ENCODE measurements around the gene TPRG1L. TPM values are rescaled to one million over a fixed set of nuclear protein-coding genes. Genes with fewer than 3 reads are reported as not detected.

The TPRG1L gene
- total and polyA plus RNA-seq, 3 donors from 2014 or later, result 30.6 to 40.9 (median 33.3) TPM

GRCh38 chr1:3668148-3668547 lies 43.3 kb downstream of the TPRG1L start:
- TF ChIP-seq CTCF (IDR thresholded peaks at IDR 0.05) (no peak), POLR2A (IDR thresholded peaks at IDR 0.05) (no peak)
- Histone ChIP-seq H3K27ac (no peak overlapping the region), H3K4me1 (no peaks in the 10 kb centered on the region), H3K9me3 (no peaks in the 10 kb centered on the region), H3K36me3 (ENCODE audit: low read depth, missing control alignments) (no peaks in the 10 kb centered on the region), H3K4me3 (no peak overlapping the region), H3K27me3 (no peaks in the 10 kb centered on the region)
- intact Hi-C loops (cut with DNase I; ENCODE audit: low total_unique reads), result no loop called here
- no peak for DNase-seq
- 78 to 84% methylated on average over 6 to 8 of the region's 8 CpGs for WGBS, 2 donors

- no peak overlapping the region for H3K4me3 ChIP-seq
- no peaks in the 10 kb centered on the region for H3K27me3 ChIP-seq
These were observed 43.9 kb downstream of the TPRG1L start for GRCh38 chr1:3668585-3669300.

GRCh38 chr1:3669421-3669821 lies 44.6 kb downstream of the TPRG1L start:
- H3K27ac ChIP-seq, result no peak overlapping the region
- TF ChIP-seq POLR2A (IDR thresholded peaks at IDR 0.05), result no peak
- no peak for TF ChIP-seq CTCF (IDR thresholded peaks at IDR 0.05)
- no peak for DNase-seq
- H3K36me3 ChIP-seq (ENCODE audit: low read depth, missing control alignments), result no peaks in the 10 kb centered on the region
- no peaks in the 10 kb centered on the region for H3K9me3 ChIP-seq
- intact Hi-C loops (cut with DNase I; ENCODE audit: low total_unique reads), result no loop called here
- H3K4me3 ChIP-seq, result no peak overlapping the region
- 75 to 92% methylated on average over 2 to 14 of the region's 14 CpGs for WGBS, 2 donors
- no peaks in the 10 kb centered on the region for H3K4me1 ChIP-seq
- no peaks in the 10 kb centered on the region for H3K27me3 ChIP-seq

More at GRCh38 chr1:3668585-3669300, 43.9 kb downstream of the TPRG1L start:
- intact Hi-C loops (cut with DNase I; ENCODE audit: low total_unique reads), result no loop called here
- H3K36me3 ChIP-seq (ENCODE audit: low read depth, missing control alignments), result no peaks in the 10 kb centered on the region
- WGBS, 2 donors, result 48 to 63% methylated on average over 8 to 29 of the region's 30 CpGs
- H3K27ac ChIP-seq, result no peak overlapping the region
- no peaks in the 10 kb centered on the region for H3K4me1 ChIP-seq
- TF ChIP-seq CTCF (IDR thresholded peaks at IDR 0.05) (no peak), POLR2A (IDR thresholded peaks at IDR 0.05) (no peak)
- H3K9me3 ChIP-seq, result no peaks in the 10 kb centered on the region
- peak; percentile 88 for DNase-seq

- 83 to 87% methylated on average over 9 of the region's 9 CpGs for WGBS, 2 donors
- no peak for DNase-seq
- Histone ChIP-seq H3K4me3 (no peak overlapping the region), H3K27me3 (no peaks in the 10 kb centered on the region), H3K9me3 (no peaks in the 10 kb centered on the region), H3K36me3 (ENCODE audit: low read depth, missing control alignments) (no peaks in the 10 kb centered on the region), H3K27ac (no peak overlapping the region), H3K4me1 (no peaks in the 10 kb centered on the region)
- TF ChIP-seq POLR2A (IDR thresholded peaks at IDR 0.05), result no peak
- TF ChIP-seq CTCF (IDR thresholded peaks at IDR 0.05), result no peak
- intact Hi-C loops (cut with DNase I; ENCODE audit: low total_unique reads), result no loop called here
These were observed 45.2 kb downstream of the TPRG1L start for GRCh38 chr1:3669971-3670431.

- Histone ChIP-seq H3K27ac (no peak overlapping the region), H3K27me3 (no peaks in the 10 kb centered on the region), H3K4me3 (no peak overlapping the region), H3K36me3 (ENCODE audit: low read depth, missing control alignments) (no peaks in the 10 kb centered on the region), H3K4me1 (no peaks in the 10 kb centered on the region), H3K9me3 (no peaks in the 10 kb centered on the region)
- WGBS, 2 donors, result 83 to 84% methylated on average over 9 to 15 of the region's 15 CpGs
- intact Hi-C loops (cut with DNase I; ENCODE audit: low total_unique reads), result no loop called here
- DNase-seq, result no peak
- no peak for TF ChIP-seq POLR2A (IDR thresholded peaks at IDR 0.05)
- TF ChIP-seq CTCF (IDR thresholded peaks at IDR 0.05), result no peak
These were observed 46.0 kb downstream of the TPRG1L start for GRCh38 chr1:3670823-3671265.

All from testis (tissue), 3 donors.